NCI-H510A (cell line): ENCODE results near the gene UNC45A.
"Not testable (repeated sequence)": the region's sequence is repeated elsewhere in the genome, so short reads cannot be mapped to it uniquely, and the experiment has no call there.

ENCODE experiments used
- DNase-seq: peaks from one replicate; lab custom pipeline; 2025; lab: John Stamatoyannopoulos, UW

Gene UNC45A

DNA sequence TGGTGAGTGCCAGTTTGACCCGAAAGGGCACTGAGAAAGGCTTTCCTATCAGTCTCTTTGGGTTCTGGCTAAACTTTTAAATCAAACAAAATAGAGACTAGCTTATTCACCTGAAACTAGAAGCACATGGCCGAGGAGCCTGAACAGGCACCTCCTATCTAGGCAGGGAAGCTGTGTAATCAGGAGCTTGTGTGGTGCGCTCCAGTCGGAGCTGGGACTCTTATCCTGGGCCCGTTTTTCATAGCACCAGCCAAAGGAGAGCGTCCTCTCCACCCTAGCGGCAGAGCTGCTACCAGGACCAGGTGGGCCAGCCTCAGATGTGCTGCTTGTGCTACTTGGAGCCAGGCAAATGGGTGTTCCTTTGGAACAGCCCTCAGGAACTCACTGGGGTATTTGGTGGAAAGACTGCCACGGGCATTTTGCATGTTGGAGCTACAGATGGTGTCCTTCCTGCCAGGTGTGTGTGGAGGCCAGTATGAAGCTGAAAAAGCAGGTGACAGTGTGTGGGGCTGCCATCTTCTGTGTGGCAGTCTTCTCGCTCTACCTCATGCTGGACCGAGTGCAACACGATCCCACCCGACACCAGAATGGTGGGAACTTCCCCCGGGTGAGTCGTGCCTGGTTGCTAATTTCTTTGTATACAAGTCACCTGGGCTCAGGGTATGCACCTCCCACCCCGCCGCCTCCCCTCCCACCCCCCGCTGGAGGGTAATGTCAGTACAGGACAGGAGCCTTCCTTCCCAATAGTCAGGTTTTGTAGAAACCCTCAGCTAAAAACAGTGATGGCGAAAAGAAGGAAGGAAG is 31.1 kb upstream of the UNC45A start:
- DNase-seq, result peak; percentile 43

DNA sequence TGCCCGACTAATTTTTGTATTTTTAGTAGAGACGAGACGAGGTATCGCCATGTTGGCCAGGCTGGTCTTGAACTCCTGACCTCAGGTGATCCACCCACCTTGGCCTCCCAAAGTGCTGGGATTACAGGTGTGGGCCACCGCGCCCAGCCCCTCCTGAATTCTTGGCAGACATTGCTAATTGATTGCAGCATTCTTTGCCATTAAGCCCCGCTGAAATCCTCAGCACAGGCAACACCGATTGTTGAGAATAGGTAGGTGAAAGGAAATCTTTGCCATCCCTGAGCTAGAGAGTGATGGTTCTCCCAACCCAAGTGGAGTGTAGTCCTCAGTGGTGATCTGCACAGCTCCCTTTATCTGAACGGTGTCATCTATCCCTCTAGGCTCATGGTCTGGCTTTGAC is 30.3 kb upstream of the UNC45A start:
- DNase-seq, result no peak

DNA sequence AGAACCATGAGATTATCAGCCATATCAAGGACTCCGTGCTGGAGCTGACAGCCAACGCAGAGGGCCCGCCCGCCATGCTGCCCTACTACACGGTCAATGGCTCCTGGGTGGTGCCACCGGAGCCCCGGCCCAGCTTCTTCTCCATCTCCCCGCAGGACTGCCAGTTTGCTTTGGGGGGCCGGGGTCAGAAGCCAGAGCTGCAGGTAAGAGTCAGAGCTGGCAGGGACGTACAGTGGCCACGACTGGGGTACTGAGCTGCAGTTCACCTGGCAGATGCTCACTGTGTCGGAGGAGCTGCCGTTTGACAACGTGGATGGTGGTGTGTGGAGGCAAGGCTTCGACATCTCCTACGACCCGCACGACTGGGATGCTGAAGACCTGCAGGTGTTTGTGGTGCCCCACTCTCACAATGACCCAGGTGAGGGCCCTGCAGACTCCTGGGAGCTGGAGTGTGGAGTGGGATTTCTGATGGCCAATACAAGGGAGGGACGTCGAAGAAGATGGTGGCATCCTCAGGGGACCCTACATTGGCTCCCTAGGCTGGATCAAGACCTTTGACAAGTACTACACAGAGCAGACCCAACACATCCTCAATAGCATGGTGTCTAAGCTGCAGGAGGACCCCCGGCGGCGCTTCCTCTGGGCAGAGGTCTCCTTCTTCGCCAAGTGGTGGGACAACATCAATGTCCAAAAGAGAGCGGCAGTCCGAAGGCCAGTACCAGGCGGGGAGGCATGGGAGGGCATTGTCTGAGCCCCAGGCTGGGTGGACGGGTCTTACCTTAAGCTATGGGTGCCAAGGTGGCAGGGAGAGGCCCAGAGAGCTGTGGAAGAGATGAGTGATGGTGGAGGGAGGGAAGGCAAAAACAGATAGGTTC is 29.5 kb upstream of the UNC45A start:
- no peak for DNase-seq

DNA sequence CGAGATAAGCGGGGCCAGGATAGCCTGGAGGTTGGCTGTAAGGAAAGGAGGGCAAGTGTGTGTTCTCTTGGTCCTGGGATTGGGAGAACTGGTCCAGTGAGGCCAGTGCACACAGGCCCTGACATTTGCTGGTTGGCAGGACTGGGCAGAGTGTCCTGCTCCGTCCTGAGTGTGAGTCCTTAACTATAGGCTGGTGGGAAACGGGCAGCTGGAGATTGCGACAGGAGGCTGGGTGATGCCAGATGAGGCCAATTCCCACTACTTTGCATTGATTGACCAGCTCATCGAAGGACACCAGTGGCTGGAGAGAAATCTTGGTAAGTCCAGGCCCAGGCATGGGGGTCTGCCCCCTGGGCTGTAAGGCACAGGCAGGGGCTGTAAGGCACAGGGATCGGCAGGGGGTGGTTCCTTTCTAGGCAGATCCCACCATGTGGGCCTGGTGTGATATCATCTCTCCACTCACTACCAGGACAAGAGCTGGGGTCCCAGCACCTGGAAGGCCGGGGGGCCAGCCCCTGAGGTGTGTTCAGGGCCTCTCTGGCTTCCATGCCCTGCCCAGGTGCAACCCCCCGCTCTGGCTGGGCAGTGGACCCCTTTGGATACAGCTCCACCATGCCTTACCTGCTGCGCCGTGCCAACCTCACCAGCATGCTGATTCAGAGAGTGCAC is 28.8 kb upstream of the UNC45A start:
- DNase-seq, result no peak

DNA sequence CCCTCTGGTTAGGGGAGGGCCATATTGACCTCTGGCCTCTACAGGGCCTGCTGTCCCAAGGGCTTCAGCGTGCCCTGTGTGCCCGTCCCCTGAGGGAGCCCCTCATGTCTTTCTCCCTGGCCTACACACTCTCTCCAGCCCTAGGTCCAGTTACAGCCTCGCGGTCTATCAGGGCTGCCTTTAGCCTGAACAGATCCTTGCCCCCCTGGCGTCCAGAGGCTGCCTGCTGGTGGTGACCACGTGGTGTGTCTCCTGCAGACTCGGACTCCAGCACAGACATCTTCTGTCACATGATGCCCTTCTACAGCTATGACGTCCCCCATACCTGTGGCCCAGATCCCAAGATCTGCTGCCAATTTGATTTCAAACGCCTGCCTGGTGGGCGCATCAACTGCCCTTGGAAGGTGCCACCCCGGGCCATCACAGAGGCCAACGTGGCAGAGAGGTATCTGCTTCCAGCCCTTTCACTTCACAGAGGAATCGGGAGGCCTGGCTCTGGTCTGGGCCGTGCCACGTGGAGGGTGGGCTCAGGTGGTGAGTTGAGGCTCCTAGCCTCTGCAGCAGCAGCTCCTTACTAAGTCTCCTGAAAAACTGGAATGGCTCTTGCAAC is 27.9 kb upstream of the UNC45A start:
- DNase-seq, result no peak

DNA sequence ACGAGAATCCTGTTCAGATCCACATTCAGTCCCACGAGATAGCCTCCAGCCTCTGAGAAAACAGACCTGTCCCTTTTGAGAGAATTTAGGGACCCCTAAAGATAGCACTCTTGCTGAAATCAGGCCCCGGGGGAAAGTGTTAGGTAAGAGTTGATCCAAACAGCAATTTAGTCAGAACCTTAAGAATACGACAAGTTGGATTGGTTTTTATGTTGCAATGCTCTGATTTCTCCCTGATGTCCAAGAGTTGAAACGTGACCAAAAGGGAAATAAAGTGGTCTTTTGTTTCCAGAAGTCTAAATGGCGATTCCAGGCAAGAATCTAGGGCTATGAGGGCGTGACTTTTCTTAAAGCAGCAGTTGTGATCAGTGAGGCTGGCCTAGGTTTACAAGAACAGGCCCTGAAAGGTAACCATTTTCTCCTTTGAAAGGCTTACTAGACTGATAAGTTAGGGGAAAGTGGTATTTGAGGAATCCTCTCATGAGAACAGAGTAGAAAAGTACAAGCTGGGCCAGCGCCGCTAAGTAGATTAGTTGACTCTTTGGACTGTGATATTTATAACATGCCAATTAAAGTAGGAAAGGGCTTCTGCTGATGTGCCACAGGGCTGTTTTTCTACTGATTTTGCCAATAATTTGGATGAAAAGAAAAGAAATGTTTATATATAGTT is 27.1 kb upstream of the UNC45A start:
- DNase-seq, result no peak

DNA sequence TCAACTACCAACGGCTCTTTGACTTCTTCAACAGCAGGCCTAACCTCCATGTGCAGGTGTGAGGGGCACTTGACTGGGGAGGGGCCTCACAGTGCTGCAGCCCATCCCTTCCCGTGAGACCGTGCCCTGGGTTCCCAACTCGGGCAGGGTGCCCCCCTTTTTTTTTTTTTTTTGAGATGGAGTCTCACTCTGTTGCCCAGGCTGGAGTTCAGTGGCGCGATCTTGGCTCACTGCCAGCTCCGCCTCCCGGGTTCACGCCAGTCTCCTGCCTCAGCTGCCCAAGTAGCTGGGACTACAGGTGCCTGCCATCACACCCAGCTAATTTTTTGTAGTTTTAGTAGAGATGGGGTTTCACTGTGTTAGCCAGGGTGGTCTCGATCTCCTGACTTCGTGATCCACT is 25.6 kb upstream of the UNC45A start:
- not testable (repeated sequence) for DNase-seq

DNA sequence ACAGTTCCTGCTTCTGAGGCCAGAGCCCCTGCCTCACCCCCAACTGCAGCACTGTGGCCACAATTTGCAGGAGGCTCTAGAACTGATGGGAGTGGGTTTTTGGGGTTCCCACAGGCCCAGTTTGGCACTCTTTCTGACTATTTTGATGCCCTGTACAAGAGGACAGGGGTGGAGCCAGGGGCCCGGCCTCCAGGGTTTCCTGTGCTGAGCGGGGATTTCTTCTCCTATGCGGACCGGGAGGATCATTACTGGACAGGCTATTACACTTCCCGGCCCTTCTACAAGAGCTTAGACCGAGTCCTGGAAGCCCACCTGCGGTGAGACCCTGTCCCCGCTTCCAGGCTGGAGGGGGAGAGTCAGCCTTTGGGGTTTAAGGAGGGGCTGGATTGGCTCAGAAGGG is 25.1 kb upstream of the UNC45A start:
- no peak for DNase-seq

DNA sequence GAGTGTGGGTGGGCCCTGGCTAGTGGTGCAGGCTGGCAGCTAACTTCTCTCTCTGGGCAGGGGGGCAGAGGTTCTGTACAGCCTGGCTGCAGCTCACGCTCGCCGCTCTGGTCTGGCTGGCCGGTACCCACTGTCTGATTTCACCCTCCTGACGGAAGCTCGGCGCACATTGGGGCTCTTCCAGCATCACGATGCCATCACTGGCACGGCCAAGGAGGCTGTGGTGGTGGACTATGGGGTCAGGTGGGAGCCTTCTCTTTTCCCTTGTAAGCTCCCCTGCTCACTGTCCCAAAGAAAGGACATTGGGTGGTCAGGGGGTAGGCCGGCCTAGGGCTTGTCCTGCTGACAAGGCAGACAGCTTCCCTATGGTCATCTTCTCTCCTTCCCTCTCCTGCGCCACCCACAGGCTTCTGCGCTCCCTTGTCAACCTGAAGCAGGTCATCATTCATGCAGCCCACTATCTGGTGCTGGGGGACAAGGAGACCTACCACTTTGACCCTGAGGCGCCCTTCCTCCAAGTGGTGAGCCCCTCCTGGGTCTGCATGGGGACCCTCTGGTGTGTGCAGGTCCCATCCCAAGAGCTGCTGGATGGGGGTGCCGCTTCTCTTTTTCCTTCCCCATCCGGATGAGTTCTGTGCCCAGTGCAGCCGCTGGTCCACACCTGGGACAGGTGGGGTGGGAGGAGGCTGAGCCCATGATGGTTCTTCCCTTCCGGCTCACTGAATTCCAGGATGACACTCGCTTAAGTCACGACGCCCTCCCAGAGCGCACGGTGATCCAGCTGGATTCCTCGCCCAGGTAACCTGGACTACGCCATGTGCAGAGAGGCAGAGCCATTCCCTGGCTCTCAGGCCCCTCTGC is 24.4 kb upstream of the UNC45A start:
- no peak for DNase-seq

DNA sequence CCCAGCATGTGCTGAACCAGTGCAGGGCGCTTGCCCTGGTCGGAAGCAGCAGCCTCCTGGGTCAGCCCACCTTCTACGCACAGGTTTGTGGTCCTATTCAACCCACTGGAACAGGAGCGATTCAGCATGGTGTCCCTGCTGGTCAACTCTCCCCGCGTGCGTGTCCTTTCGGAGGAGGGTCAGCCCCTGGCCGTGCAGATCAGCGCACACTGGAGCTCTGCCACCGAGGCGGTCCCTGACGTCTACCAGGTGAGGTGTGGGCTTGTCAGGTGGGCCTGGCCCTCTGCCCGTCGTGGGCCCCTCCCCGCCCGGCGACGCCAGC is 23.8 kb upstream of the UNC45A start:
- DNase-seq, result no peak

DNA sequence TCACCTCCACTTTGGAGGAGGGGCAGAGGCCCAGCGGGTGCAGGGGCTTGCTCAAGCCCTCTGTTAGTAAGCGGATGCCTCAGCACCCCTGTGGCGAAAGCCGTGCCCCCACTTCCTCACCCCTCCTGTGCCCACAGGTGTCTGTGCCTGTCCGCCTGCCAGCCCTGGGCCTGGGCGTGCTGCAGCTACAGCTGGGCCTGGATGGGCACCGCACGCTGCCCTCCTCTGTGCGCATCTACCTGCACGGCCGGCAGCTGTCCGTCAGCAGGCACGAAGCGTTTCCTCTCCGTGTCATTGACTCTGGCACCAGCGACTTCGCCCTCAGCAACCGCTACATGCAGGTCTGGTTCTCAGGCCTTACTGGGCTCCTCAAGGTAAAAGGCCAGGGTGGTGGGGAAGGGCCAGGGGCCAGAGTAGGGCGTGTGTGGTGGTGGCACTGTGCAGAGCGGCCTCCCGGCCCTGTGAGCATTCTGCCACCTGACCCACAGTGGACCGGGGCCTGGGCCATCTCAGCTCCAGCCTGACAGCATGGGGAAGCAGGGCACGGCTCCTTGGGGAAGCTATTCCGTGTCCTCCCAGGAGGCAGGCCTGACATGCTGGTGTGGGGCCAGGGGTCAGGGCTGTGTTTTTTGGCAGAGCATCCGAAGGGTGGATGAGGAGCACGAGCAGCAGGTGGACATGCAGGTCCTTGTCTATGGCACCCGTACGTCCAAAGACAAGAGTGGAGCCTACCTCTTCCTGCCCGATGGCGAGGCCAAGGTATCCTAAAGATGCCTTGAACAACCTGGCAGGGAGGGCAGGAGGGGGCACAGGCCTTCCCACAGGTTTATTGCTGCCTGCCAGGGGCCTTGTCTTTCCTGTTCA is 22.9 kb upstream of the UNC45A start:
- DNase-seq, result no peak

DNA sequence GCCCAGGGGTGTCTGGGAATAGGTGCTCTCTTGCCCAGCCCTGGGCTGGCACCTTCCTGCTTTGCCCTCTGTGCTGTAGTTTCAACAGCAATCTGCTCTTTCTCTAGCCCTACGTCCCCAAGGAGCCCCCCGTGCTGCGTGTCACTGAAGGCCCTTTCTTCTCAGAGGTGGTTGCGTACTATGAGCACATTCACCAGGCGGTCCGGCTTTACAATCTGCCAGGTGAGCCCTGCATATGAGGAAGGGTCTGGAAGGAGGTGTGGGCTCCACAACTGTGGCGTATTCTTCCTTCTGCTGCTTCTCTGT is 22.4 kb upstream of the UNC45A start:
- DNase-seq, result no peak

DNA sequence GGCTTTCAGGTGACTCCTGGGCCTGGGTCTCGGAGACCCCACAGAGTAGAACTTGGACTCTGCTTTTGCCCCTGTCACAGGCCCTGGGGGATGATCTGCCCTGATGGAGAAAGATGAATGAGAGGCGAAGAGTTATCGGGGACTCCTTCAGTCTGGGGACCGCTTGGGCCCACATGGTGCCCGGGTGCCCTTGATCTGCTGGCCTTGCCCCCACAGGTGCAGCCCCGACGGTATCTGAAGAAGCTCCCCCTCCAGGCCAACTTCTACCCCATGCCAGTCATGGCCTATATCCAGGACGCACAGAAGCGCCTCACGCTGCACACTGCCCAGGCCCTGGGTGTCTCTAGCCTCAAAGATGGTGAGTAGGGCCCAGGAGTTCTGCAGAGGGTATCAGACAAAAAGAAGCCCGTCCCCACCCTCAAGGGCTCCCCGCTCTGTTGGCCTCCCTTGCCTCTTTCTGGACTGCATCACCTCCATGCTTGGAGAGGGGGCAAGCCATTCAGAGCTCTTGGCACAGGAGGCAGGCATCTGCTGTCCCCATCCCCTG is 21.6 kb upstream of the UNC45A start:
- DNase-seq, result no peak

DNA sequence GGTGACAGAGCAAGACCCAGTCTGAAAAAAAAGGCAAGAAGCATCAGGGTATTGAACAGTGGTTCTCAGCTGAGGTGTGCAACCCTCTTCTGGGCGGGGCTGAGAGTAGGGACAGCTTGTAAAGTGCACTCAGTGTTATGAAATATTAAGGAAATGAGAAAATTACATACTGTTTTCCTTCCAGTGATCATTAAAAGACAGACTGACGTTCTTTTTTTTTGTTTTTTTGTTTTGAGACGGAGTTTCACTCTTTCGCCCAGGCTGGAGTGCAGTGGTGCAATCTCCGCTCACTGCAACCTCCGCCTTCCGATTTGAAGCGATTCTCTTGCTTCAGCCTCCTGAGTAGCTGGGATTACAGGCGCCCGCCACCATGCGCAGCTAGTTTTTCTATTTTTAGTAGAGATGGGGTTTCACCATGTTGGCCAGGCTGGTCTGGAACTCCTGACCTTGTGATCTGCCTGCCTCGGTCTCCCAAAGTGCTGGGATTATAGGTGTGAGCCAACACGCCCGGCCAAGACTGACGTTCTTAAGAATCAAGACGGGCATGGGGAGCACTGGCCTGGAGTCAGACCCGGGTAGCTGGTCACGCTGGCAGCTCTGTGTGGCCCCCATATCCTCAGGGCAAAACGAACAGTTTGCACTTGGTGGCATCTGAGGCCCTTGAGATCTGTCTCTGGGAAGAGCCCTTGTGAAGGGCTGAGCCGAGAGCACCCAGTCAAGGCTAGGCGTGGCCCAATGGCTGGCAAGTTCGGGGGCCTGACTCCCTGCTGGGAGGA is 20.6 kb upstream of the UNC45A start:
- DNase-seq, result no peak

DNA sequence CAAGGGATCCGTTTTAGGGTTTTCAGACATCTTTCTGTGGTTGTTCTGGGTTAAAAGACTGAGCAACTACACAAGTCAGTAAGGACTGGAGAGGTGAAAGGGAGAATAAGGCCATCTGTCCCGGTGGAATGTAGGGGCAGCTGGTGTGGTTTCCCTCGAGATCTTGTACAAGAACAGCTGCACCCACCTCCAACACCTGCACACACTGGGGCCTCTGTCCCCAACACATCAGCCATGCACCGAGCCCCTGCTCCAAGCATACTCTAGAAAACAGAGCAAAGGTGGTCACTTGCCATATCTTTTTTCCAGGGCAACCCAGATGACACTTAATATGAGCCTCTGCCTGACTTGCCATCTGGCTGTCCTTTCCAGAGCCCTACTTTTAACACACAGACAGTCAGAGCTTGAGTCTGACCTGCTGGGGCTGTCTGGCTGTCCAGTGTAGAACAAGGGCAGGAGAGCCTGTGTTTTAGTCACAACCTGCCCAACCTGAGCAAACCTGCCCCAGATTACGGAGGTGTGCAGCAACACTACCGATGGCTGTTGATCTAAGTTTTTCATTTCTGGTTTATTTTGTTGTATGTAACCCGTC is 19.8 kb upstream of the UNC45A start:
- DNase-seq, result no peak

DNA sequence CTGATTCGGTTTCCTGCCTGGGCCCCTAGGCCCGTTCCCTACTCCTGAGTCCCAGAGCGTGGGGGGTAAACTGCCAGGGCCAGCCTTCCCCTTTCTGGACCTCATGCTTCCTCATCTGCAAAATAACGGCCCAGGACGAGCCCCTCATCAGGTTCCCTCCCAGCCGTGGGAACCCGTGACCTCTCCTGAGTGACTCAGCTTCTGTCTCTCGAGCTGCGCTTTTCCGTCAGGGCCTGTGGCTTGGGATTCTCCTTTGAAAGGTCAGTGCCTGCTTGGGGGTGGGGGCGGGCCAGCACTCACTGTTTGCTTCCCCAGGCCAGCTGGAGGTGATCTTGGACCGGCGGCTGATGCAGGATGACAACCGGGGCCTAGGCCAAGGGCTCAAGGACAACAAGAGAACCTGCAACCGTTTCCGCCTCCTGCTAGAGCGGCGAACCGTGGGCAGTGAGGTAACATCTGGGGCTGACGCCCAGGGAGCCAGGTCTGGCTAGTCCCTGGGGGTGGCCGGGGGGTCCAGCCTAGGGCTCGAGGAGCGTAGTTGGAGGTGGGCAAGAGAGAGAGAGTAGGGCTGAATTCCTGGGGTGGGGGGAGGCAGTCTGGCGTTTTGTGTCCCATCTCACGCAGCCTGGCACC is 19.2 kb upstream of the UNC45A start:
- DNase-seq, result no peak

DNA sequence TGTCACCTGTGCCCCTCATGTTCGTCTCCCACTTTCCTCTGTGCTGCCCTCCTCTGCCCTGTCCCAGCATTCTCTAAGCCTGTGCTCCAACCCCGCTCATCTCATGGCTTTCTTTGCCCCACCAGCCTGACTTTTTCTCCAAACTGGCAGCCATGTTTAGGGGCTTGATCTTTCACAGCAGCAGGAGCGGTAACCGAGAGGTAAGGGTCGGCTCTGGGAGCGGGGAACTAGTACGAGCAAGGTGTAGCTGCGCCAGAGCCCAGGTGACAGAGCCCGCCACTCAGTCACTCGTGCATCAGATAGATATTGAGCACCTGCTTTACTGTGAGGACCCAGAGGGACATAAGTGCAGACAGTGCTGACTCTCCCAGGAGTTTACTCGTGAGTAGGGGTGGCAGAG is 18.6 kb upstream of the UNC45A start:
- no peak for DNase-seq

DNA sequence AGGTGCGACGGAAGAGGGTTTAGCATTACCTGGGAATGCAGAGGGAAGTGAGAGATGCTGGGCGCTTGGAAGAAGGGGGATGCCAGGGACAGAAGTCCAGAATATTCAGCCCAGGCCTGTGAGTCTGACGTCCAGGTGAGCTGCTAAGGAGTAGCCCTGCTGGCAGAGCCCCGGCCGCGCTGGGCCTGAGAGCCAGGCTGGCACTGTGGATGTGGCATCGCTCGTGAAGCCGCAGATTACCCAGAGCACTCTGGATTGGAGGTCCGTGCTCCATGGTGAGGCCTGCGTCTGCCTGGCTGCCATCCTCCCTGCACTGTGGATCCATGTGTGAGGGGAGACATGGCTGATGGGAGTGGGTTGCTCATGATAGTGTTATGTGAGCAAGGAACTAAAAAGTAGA is 17.5 kb upstream of the UNC45A start:
- DNase-seq, result no peak
